Posterior cingulate gyrus (tissue), 11 donors: ENCODE results near the gene RABEP2.
"Not testable (repeated sequence)": the region's sequence is repeated elsewhere in the genome, so short reads cannot be mapped to it uniquely, and the experiment has no call there.

ENCODE experiments used
- DNase-seq, 10 donors: peaks; one replicate each; pipeline versions ENCODE4 v3.0.0 to v3.0.0-alpha.2; 2020 to 2021; ENCODE audit warnings: mixed read lengths in 3 of 10
- intact Hi-C: fragments of 100-400 bp; cut with DNase I; formaldehyde crosslinking; loops from one replicate; pipeline ENCODE4 v1.15.1; 2023

RABEP2 gene

GRCh38 chr16:28905229-28905754 lies 19.7 kb downstream of the RABEP2 start:
- intact Hi-C loops = no loop called here
- DNase-seq = no peak

- intact Hi-C loops = no loop called here
- no peak for DNase-seq
These were observed 20.2 kb downstream of the RABEP2 start for GRCh38 chr16:28904828-28905227.

GRCh38 chr16:28904363-28904762 lies 20.7 kb downstream of the RABEP2 start:
- intact Hi-C loops = no loop called here
- no peak for DNase-seq

- intact Hi-C loops = no loop called here
- no peak for DNase-seq
These were observed 21.5 kb downstream of the RABEP2 start for GRCh38 chr16:28903344-28904042.

GRCh38 chr16:28902909-28903308 lies 22.1 kb downstream of the RABEP2 start:
- no peak for DNase-seq
- intact Hi-C loops = no loop called here

- intact Hi-C loops = no loop called here
- no peak for DNase-seq
These were observed 23.2 kb downstream of the RABEP2 start for GRCh38 chr16:28901862-28902261.

GRCh38 chr16:28900601-28901000 lies 24.4 kb downstream of the RABEP2 start:
- intact Hi-C loops = no loop called here
- DNase-seq = no peak

- no peak for DNase-seq
- intact Hi-C loops = no loop called here
These were observed 25.0 kb downstream of the RABEP2 start for GRCh38 chr16:28899882-28900590.

- intact Hi-C loops = no loop called here
- no peak for DNase-seq
These were observed 26.1 kb downstream of the RABEP2 start for GRCh38 chr16:28898942-28899341.

- no peak for DNase-seq
- intact Hi-C loops = no loop called here
These were observed 26.8 kb downstream of the RABEP2 start for GRCh38 chr16:28898266-28898665.

GRCh38 chr16:28897826-28898225 lies 27.2 kb downstream of the RABEP2 start:
- DNase-seq = no peak
- intact Hi-C loops = no loop called here

GRCh38 chr16:28895609-28896008 lies 29.4 kb downstream of the RABEP2 start:
- intact Hi-C loops = no loop called here
- no peak for DNase-seq

GRCh38 chr16:28893291-28893690 lies 31.7 kb downstream of the RABEP2 start:
- DNase-seq = no peak
- intact Hi-C loops = no loop called here

GRCh38 chr16:28891964-28892890 lies 32.8 kb downstream of the RABEP2 start:
- intact Hi-C loops = no loop called here
- DNase-seq = no peak

GRCh38 chr16:28890355-28890754 lies 34.7 kb downstream of the RABEP2 start:
- intact Hi-C loops, DNase-seq: not testable (repeated sequence)

GRCh38 chr16:28886945-28887344 lies 38.1 kb downstream of the RABEP2 start:
- DNase-seq = no peak
- intact Hi-C loops = no loop called here

GRCh38 chr16:28884045-28884444 lies 41.0 kb downstream of the RABEP2 start:
- intact Hi-C loops = no loop called here
- DNase-seq = no peak

- intact Hi-C loops = no loop called here
- DNase-seq = no peak
These were observed 41.6 kb downstream of the RABEP2 start for GRCh38 chr16:28883221-28883996.

GRCh38 chr16:28882551-28883160 lies 42.4 kb downstream of the RABEP2 start:
- intact Hi-C loops = no loop called here
- no peak for DNase-seq

GRCh38 chr16:28881565-28881964 lies 43.5 kb downstream of the RABEP2 start:
- intact Hi-C loops = not testable (repeated sequence)

More at GRCh38 chr16:28881565-28881964, 43.5 kb downstream of the RABEP2 start:
- DNase-seq = not testable (repeated sequence)
